ENCODE measurements around the gene BRI3. TPM values are rescaled to one million over a fixed set of nuclear protein-coding genes. Genes with fewer than 3 reads are reported as not detected.

BRI3 gene
- total RNA-seq, 1 donor from 2014 or later = 61.6 TPM

- H3K4me1 ChIP-seq = peaks cover 0 to 2% of the 10 kb centered on the region in 2 donors
- H3K36me3 ChIP-seq = peaks cover 45 to 66% of the 10 kb centered on the region in 2 donors
- no peak overlapping the region for H3K27ac ChIP-seq
- intact Hi-C loops (cut with DNase I) = no loop called here
- H3K9me3 ChIP-seq = peaks cover 0 to 7% of the 10 kb centered on the region in 2 donors
- TF ChIP-seq CTCF (IDR thresholded peaks at IDR 0.05) = no peak
- H3K4me3 ChIP-seq = no peak overlapping the region
- no peaks in the 10 kb centered on the region for H3K27me3 ChIP-seq
- no peak for DNase-seq (ENCODE audit: low spot score in 2 of 2)
Measured at GRCh38 chr7:98294326-98294725, 12.8 kb downstream of the BRI3 start.

GRCh38 chr7:98294798-98295382 lies 13.4 kb downstream of the BRI3 start:
- Histone ChIP-seq H3K27me3 (no peaks in the 10 kb centered on the region), H3K36me3 (peaks cover 43 to 61% of the 10 kb centered on the region in 2 donors), H3K4me3 (no peak overlapping the region), H3K4me1 (no peaks in the 10 kb centered on the region), H3K27ac (no peak overlapping the region), H3K9me3 (peaks cover 0 to 7% of the 10 kb centered on the region in 2 donors)
- DNase-seq (ENCODE audit: low spot score in 2 of 2) = no peak
- peak in 1 of 3 experiments; percentile 31 for TF ChIP-seq CTCF (IDR thresholded peaks at IDR 0.05)
- intact Hi-C loops (cut with DNase I) = no loop called here

- Histone ChIP-seq H3K9me3 (peaks cover 0 to 10% of the 10 kb centered on the region in 2 donors), H3K36me3 (peaks cover 43 to 62% of the 10 kb centered on the region in 2 donors), H3K27me3 (no peaks in the 10 kb centered on the region), H3K4me3 (no peak overlapping the region), H3K27ac (no peak overlapping the region), H3K4me1 (no peaks in the 10 kb centered on the region)
- no peak for TF ChIP-seq CTCF (IDR thresholded peaks at IDR 0.05)
- DNase-seq (ENCODE audit: low spot score in 2 of 2) = no peak
- intact Hi-C loops (cut with DNase I) = no loop called here
Measured at GRCh38 chr7:98295467-98296192, 14.1 kb downstream of the BRI3 start.

- intact Hi-C loops (cut with DNase I) = no loop called here
- H3K4me3 ChIP-seq = no peak overlapping the region
- no peak for DNase-seq (ENCODE audit: low spot score in 2 of 2)
- no peaks in the 10 kb centered on the region for H3K4me1 ChIP-seq
- H3K27me3 ChIP-seq = no peaks in the 10 kb centered on the region
- H3K9me3 ChIP-seq = peaks cover 0 to 16% of the 10 kb centered on the region in 2 donors
- no peak for TF ChIP-seq CTCF (IDR thresholded peaks at IDR 0.05)
- no peak overlapping the region for H3K27ac ChIP-seq
- peaks cover 31 to 53% of the 10 kb centered on the region in 2 donors for H3K36me3 ChIP-seq
Measured at GRCh38 chr7:98296833-98297232, 15.3 kb downstream of the BRI3 start.

GRCh38 chr7:98297626-98298286 lies 16.3 kb downstream of the BRI3 start:
- H3K9me3 ChIP-seq = peaks cover 0 to 18% of the 10 kb centered on the region in 2 donors
- H3K4me3 ChIP-seq = no peak overlapping the region
- H3K36me3 ChIP-seq = peaks cover 22 to 44% of the 10 kb centered on the region in 2 donors
- no peak for DNase-seq (ENCODE audit: low spot score in 2 of 2)
- intact Hi-C loops (cut with DNase I) = no loop called here
- H3K27me3 ChIP-seq = no peaks in the 10 kb centered on the region
- TF ChIP-seq CTCF (IDR thresholded peaks at IDR 0.05) = no peak
- no peak overlapping the region for H3K27ac ChIP-seq
- no peaks in the 10 kb centered on the region for H3K4me1 ChIP-seq

All from ascending aorta (tissue), 2 donors.